HG03103 (cell line): ENCODE results near the gene SERGEF.

Experiments
- ATAC-seq: cut with Tn5 transposase; IDR thresholded peaks from one replicate; pipeline ENCODE4 v1.9.1; 2021; ENCODE audit warnings: low read depth; ENCODE audit not compliant: unreplicated experiment

The SERGEF gene

DNA sequence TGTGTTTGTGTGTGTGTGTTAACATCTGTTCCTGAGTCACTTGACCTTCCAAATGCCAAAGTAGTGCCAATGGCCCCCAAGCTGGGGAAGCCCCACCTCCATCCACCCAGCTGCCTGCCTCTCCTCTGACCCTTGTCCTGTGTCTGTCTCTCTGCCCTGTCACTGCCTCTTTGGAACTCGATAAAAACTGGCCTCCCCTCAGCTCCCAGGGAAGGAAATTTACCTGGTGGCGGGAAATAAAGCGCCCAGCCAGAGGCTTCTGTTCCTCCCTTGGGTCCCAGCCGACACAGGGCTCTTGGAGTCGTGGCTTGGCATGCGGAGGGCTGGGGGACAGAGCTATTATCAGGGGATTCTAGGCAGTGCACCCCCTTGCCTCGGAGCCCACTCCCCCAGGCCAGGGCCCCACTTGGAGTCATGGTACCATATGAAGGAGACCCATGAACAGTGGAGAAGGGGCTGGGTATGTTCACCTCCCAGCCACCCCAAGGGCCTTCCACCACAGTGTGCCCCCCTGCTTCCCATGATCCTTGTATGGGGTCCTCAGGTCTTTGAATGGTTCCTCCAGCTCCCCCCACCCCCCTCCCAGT, 272.1 kb downstream of the SERGEF start:
- no peak for ATAC-seq

DNA sequence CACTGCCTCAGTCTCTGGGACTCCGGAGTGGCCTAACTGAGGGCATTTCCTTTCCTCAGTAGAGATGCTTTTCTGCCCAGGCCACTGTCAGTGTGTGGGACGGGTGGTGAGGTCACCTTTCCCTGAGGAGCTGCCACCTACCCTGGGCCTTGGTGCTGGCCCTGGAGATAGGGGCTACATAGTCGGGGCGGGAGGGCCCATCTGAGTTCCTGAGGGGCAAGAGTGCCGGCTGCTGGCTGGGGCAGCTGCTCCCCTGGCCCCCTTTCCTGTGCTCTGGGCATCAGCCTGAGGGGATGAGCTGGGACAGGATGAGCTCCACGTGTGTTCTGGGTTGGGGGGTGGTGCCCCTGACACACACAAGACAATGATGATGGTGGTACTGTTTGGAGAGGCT, 272.9 kb downstream of the SERGEF start:
- ATAC-seq: no peak

DNA sequence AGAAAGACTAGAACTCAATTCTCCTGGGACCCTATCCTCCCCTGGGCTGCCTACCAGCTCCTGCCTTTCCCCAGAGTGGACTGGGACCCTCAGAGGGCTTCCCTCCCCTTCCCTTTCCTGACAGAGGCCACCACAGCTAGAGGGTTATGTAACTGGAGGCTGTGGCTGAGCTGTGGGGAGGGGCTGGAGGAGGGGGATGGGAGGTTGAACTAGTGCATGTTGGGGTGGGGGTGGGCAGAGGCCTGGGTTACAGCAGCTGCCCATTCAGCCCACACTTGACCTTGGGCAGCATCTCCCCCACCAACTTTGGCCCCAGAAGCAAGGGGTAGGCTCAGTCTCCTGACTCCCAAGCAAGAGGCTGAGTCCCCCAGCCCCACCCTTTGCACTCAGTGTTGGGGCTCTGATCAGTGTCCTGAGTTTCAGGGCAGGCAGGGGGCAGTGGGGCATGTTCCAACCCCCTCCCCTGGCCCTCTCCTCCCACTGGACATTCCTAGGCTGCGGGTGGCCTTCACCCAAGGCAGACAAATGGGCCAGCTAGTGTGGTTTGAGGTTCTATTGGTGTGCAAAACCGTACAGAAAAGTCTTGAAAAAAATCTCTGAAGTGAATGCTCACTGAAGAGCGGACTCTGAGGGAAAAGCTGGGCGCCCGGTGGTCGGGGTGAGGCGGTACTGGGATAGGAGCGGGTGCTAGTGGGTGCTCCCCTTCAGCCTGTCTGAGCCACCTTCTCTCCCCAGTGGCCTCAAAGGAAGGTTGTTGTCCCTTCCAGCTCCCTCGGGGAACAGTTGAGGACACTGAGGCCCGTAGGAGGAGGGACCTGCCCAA, 274.5 kb downstream of the SERGEF start:
- no peak for ATAC-seq
